ENCODE results near the gene UBE2L3.

UBE2L3 gene

DNA sequence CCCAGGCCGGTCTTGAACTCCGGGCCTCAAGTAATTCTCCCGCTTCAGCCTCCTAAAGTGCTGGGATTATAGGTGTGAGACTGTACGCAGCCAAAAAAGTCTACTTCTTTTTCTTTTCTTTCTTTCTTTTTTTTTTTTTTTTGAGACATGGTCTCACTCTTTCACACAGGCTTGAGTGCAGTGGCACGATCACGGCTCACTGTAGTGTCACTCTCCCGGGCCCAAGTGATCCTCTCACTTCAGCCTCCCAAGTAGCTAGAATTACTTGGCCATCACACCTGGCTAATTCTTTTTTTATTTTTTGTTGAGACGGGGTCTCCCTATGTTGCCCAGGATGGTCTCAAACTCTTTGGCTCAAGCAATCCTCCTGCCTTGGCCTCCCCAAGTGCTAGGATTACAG is 3.6 kb upstream of the UBE2L3 start:
- no peak overlapping the region for H3K4me3 ChIP-seq (ENCODE audit: low read depth, low read length)
- TF ChIP-seq, protein P1, sequence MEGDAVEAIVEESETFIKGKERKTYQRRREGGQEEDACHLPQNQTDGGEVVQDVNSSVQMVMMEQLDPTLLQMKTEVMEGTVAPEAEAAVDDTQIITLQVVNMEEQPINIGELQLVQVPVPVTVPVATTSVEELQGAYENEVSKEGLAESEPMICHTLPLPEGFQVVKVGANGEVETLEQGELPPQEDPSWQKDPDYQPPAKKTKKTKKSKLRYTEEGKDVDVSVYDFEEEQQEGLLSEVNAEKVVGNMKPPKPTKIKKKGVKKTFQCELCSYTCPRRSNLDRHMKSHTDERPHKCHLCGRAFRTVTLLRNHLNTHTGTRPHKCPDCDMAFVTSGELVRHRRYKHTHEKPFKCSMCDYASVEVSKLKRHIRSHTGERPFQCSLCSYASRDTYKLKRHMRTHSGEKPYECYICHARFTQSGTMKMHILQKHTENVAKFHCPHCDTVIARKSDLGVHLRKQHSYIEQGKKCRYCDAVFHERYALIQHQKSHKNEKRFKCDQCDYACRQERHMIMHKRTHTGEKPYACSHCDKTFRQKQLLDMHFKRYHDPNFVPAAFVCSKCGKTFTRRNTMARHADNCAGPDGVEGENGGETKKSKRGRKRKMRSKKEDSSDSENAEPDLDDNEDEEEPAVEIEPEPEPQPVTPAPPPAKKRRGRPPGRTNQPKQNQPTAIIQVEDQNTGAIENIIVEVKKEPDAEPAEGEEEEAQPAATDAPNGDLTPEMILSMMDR (IDR thresholded peaks at IDR 0.05; ENCODE audit: borderline replicate concordance, insufficient read depth, low read depth, low read length) = no peak

DNA sequence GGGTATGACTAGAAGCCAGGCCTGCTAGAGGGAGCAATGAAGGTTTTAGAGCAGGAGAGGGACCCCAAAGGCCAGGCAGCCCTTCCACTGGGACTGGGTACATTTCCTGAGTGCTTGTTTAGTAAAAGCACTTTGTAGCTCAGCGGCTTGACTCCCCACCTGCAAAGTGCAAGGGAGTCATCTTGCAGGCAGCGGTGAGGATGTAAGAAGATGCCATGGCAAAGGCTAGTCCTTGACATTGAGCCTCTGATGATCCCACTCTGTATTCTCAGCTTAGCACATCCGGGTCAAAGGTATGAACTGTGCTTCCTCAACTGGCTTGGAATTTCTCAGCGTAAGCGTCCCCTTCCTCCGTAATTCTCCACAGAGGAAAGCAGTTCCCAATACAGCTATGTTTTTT is 3.1 kb upstream of the UBE2L3 start:
- H3K4me3 ChIP-seq (ENCODE audit: low read depth, low read length) = no peak overlapping the region
- TF ChIP-seq, protein P1 (IDR thresholded peaks at IDR 0.05; ENCODE audit: borderline replicate concordance, insufficient read depth, low read depth, low read length) = no peak

DNA sequence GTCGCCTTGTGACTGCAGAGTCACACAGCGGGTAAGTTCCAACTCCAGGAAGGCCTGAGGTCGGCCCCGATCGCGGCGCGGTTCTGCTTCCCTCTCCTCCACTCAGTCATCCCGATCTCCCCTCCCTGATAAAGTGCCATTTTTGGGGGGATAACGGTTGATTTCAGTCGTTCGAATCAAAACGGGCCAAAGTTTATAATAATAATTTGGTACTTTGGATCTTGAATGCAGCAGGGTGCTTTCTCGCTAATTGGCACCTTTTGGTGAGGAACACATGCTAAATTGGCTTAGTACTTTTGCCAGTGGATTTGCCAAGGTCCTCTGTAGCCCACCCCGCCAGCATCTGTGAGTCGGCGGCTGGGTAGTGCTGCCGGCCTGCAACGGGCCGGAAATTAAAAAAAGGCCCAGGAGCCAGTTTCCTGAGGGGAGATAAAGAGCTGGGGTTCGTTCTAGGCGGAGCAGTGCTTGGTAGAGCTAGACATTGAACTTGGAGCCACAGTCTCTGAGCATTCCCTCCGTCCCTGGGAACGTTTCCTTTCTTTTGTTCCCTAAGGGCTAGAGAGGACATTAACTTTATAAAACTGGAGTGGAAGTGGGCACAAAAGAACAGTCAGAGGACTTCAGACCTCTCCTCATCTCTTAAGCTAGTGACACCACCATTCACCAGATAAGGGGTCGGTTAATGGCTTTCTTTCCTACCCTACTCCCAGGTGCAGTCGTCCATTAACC is 997 bp downstream of the UBE2L3 start:
- H3K4me3 ChIP-seq (ENCODE audit: low read depth, low read length) = peak overlapping the region; percentile 98
- TF ChIP-seq, protein P1 (IDR thresholded peaks at IDR 0.05; ENCODE audit: borderline replicate concordance, insufficient read depth, low read depth, low read length) = no peak

DNA sequence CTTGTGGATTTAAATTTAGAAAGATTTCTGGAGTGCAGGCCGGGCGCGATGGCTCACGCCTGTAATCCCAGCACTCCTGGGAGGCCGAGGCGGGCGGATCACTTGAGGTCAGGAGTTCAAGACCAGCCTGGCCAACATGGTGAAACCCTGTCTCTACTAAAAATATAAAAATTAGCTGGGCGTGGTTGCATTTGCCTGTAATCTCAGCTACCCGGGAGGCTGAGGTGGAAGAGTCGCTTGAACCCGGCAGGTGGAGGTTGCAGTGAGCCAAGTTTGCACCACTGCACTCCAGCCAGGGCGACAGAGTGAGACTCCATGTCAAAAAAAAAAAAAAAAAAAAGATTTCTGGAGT is 1.5 kb downstream of the UBE2L3 start:
- peak overlapping the region; percentile 98 for H3K4me3 ChIP-seq (ENCODE audit: low read depth, low read length)

DNA sequence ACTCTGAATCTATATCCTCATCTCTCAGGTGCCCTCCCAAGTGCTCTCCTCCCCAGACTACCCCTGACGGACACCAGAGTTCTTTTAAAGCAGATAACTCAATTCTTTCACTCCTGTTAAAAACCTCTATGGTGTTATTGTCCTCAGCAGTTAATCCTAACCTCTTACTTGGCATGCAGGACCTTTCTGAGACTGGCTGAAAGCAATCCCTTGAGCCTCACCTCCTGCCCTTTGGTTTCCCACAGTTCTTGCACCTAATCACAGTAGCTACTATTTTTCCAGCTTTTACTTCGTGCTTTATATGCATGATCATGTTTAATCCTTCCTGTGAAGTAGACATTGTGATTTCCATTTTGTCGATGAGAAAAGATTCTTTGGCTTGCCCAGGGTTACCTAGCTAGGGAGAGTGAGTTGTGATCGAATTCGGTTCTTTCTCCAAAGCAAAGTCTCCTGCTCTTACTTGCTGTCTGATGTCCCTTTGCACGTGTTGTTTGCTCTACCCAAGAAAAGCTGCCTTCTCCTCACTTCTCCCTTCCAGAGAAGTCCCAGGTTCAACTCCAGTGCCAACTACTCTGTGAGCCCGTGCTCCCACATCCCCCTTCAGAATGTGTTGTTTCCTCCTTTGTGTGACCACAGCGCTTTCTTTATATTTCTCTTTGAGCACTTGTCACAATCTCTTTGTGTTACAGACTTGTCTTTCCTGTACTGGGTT is 2.1 kb downstream of the UBE2L3 start:
- no peak overlapping the region for H3K4me3 ChIP-seq (ENCODE audit: low read depth, low read length)
- TF ChIP-seq, protein P1 (IDR thresholded peaks at IDR 0.05; ENCODE audit: borderline replicate concordance, insufficient read depth, low read depth, low read length) = no peak

DNA sequence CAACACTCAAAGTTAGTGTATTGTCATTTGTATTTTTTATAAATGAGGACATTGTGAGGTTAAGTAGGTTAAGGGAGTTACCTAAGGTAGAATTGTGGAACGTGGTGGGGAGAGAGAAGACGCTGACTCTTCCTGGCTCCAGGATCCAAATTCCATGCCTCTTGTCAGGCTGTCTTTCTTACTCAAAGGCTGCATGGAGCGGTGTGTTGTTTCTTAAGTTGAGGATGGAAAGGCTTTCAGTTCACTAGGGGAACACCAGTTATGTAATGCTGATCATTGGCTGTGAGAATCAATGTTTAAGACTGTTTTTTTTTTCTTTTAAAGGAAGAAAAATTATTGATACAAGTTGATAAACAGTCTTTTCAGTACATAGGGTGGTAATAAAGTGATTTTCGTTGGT is 2.9 kb downstream of the UBE2L3 start:
- TF ChIP-seq, protein P1 (IDR thresholded peaks at IDR 0.05; ENCODE audit: borderline replicate concordance, insufficient read depth, low read depth, low read length) = no peak
- no peak overlapping the region for H3K4me3 ChIP-seq (ENCODE audit: low read depth, low read length)

DNA sequence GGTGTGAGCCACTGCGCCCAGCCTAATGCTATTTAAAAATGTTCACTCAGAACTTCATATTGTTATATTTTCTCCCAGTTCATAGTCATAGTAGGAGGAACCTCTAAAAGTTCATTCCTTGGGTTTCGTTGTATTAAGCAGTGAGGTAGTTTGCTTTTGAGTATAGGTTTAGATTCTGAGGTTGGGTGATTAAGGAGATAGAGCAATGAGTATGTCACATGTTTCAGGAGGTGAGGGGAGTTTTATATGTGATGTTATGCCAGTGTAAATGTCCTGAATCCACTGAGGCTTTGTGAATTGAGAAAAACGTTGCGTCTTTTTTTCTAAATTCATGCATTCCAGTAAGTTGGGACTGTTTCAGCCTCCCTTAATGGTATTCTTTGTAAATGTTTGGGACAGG is 4.2 kb downstream of the UBE2L3 start:
- TF ChIP-seq, protein P1 (IDR thresholded peaks at IDR 0.05; ENCODE audit: borderline replicate concordance, insufficient read depth, low read depth, low read length) = no peak
- H3K4me3 ChIP-seq (ENCODE audit: low read depth, low read length) = no peak overlapping the region

All from GM12875 (cell line).